ENCODE results near the gene ZNF211.

ZNF211 gene

DNA sequence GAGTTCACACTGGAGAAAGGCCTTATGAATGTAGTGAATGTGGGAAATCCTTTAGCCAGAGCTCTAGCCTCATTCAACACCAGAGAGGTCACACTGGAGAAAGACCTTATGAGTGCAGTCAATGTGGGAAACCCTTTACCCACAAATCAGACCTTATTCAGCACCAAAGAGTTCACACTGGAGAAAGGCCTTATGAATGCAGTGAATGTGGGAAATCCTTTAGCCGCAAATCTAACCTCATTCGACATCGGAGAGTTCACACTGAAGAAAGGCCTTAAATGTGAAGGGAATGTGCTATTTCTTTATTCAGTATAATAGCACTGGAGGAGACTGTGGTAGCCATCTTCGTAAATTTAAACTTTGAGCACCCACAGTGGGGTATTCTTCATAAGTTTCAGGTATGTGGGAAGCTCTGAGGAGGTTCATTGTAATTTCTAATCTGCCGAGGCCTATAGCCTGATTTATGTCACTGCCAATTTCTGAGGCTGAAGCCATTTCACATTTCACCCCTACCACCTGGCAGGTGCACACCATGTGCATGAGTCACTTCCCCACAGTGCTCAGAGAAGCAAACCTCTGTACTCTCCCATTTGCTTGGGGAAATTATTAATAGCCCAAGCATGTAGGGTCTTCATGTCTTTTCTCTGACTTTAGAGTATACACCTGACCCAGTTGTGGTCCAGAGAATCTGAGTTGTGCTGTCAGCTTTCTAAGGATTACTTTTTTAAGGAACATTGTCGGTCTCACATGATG is 55.2 kb downstream of the ZNF211 start:
- H3K4me3 ChIP-seq: no peak overlapping the region
- intact Hi-C loops (cut with DNase I; ENCODE audit: low total_unique reads): no loop called here
- H3K4me1 ChIP-seq: peaks cover 0 to 4% (median 0%) of the 10 kb centered on the region in 4 donors
- H3K27me3 ChIP-seq: no peaks in the 10 kb centered on the region
- no peak for DNase-seq
- TF ChIP-seq, protein P1, sequence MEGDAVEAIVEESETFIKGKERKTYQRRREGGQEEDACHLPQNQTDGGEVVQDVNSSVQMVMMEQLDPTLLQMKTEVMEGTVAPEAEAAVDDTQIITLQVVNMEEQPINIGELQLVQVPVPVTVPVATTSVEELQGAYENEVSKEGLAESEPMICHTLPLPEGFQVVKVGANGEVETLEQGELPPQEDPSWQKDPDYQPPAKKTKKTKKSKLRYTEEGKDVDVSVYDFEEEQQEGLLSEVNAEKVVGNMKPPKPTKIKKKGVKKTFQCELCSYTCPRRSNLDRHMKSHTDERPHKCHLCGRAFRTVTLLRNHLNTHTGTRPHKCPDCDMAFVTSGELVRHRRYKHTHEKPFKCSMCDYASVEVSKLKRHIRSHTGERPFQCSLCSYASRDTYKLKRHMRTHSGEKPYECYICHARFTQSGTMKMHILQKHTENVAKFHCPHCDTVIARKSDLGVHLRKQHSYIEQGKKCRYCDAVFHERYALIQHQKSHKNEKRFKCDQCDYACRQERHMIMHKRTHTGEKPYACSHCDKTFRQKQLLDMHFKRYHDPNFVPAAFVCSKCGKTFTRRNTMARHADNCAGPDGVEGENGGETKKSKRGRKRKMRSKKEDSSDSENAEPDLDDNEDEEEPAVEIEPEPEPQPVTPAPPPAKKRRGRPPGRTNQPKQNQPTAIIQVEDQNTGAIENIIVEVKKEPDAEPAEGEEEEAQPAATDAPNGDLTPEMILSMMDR (IDR thresholded peaks at IDR 0.05): no peak
- H3K27ac ChIP-seq: no peak overlapping the region
- peaks cover 18 to 100% (median 92%) of the 10 kb centered on the region in 3 donors for H3K9me3 ChIP-seq
- peaks cover 73 to 99% (median 77%) of the 10 kb centered on the region in 3 donors for H3K36me3 ChIP-seq

- Histone ChIP-seq H3K36me3 (peaks cover 57 to 94% (median 75%) of the 10 kb centered on the region in 3 donors), H3K27me3 (no peaks in the 10 kb centered on the region), H3K9me3 (peaks cover 14 to 100% (median 93%) of the 10 kb centered on the region in 3 donors), H3K27ac (no peak overlapping the region), H3K4me1 (no peaks in the 10 kb centered on the region), H3K4me3 (no peak overlapping the region)
- DNase-seq: no peak
- intact Hi-C loops (cut with DNase I; ENCODE audit: low total_unique reads): no loop called here
- TF ChIP-seq, protein P1 (IDR thresholded peaks at IDR 0.05): no peak
Measured at GRCh38 chr19:57689750-57690149, 56.8 kb downstream of the ZNF211 start.

Measured in tibial artery (tissue), 4 donors.